ENCODE data around the gene CP. TPM values are rescaled to one million over a fixed set of nuclear protein-coding genes. Genes with fewer than 3 reads are reported as not detected.

The CP gene
- total RNA-seq, 1 experiment from 2014 or later: 0.52 TPM

GRCh38 chr3:149215515-149215914 is 6.1 kb downstream of the CP start:
- ChIA-PET CTCF (no interaction called here), POLR2A (no interaction called here), RAD21 (ENCODE audit: low non-redundant PET in 1 of 2, low total read pairs in 2 of 2, uncharacterized antibody in 2 of 2, unreplicated experiment in 2 of 2) (no interaction called here)
- DNase-seq (ENCODE audit: low read depth, low spot score) (no peak), ATAC-seq (no peak)
- no peaks in the 10 kb centered on the region for H3K36me3 ChIP-seq (ENCODE audit: control insufficient read depth in 1 of 2, insufficient read depth in 2 of 2, low read length in 2 of 2)
- no peak overlapping the region for H3K4me3 ChIP-seq (replicated peaks in 1 of 2; ENCODE audit: low read depth in 1 of 2, low read length in 2 of 2)
- no peaks in the 10 kb centered on the region for H3K4me1 ChIP-seq (ENCODE audit: control insufficient read depth in 1 of 2, insufficient read depth in 2 of 2, low read length in 2 of 2)
- TF ChIP-seq EZH2phosphoT487 (IDR thresholded peaks at IDR 0.05; ENCODE audit: borderline replicate concordance): no peak
- TF ChIP-seq EZH2 (IDR thresholded peaks at IDR 0.05): no peak
- TF ChIP-seq REST (IDR thresholded peaks at IDR 0.05; ENCODE audit: low read depth): no peak
- no peak for TF ChIP-seq POLR2A (IDR thresholded peaks at IDR 0.05; ENCODE audit: borderline replicate concordance, extremely low read depth, insufficient read depth, insufficient read length)
- no peak for TF ChIP-seq ELF1 (IDR thresholded peaks at IDR 0.05; ENCODE audit: borderline replicate concordance, low read depth)
- no peak for TF ChIP-seq MAX (IDR thresholded peaks at IDR 0.05)
- no peak for TF ChIP-seq TCF7L2 (IDR thresholded peaks at IDR 0.05; ENCODE audit: borderline replicate concordance, extremely low read depth, insufficient read depth, insufficient read length)
- TF ChIP-seq POLR2AphosphoS5 (IDR thresholded peaks at IDR 0.05; ENCODE audit: low read depth, low read length): no peak
- TF ChIP-seq ZNF274 (IDR thresholded peaks at IDR 0.05; ENCODE audit: low read depth, low read length): no peak
- TF ChIP-seq CBX3 (IDR thresholded peaks at IDR 0.05; ENCODE audit: low read depth): no peak
- no peak for TF ChIP-seq RAD21 (IDR thresholded peaks at IDR 0.05; ENCODE audit: low read depth)
- TF ChIP-seq FOSL1 (IDR thresholded peaks at IDR 0.05; ENCODE audit: low read depth): no peak
- no peak for TF ChIP-seq SP1 (IDR thresholded peaks at IDR 0.05; ENCODE audit: low read depth)
- no peak for TF ChIP-seq ZBTB33 (IDR thresholded peaks at IDR 0.05; ENCODE audit: extremely low read depth, insufficient replicate concordance, low read length)
- no peak for TF ChIP-seq ATF3 (IDR thresholded peaks at IDR 0.05)
- no peak for TF ChIP-seq ZFX (IDR thresholded peaks at IDR 0.05)
- no peak for TF ChIP-seq JUND (IDR thresholded peaks at IDR 0.05)
- TF ChIP-seq YY1 (IDR thresholded peaks at IDR 0.05; ENCODE audit: extremely low read depth, insufficient replicate concordance, low read depth, low read length): no peak
- no peaks in the 10 kb centered on the region for H3K9me2 ChIP-seq (ENCODE audit: insufficient read depth)
- H4K20me1 ChIP-seq (ENCODE audit: insufficient read depth): no peaks in the 10 kb centered on the region
- intact Hi-C loops (cut with micrococcal nuclease): no loop called here
- H2AFZ ChIP-seq (ENCODE audit: low read depth, low read length, poor library complexity, severe bottlenecking): no peak overlapping the region
- no peak overlapping the region for H3K9ac ChIP-seq (ENCODE audit: low read length)
- no peaks in the 10 kb centered on the region for H3K27me3 ChIP-seq (ENCODE audit: insufficient read depth, low read length)
- H3K79me2 ChIP-seq (ENCODE audit: insufficient read depth, low read length): no peaks in the 10 kb centered on the region
- no peak overlapping the region for H3K27ac ChIP-seq (ENCODE audit: low read depth, low read length)
- H3K9me3 ChIP-seq (ENCODE audit: control insufficient read depth in 1 of 2, insufficient read depth in 1 of 2, low read depth in 1 of 2, low read length in 2 of 2): no peaks in the 10 kb centered on the region
- no peak overlapping the region for H3K4me2 ChIP-seq (ENCODE audit: low read length)
- BruUV-seq (replicated peaks): no TSS peak
